ENCODE measurements around the gene TSSK3.

- TF ChIP-seq CTCF (IDR thresholded peaks at IDR 0.05) (no peak), POLR2A (IDR thresholded peaks at IDR 0.05) (no peak)
Observed at GRCh38 chr1:32349211-32349708, 13.1 kb upstream of the TSSK3 start.

All from ovary (tissue), 3 donors.